Heart right ventricle (tissue), 16 donors: Measurements from ENCODE around the gene OR4X1. TPM values are rescaled to one million over a fixed set of nuclear protein-coding genes. Genes with fewer than 3 reads are reported as not detected.
"Not testable (repeated sequence)": the region's sequence is repeated elsewhere in the genome, so short reads cannot be mapped to it uniquely, and the experiment has no call there.

Experiments
- ATAC-seq, 8 donors: fragments of 200-7000 bp; cut with Tn5 transposase; one replicate each; pipeline ENCODE4 v1.9.1; 2020; ENCODE audit warnings: mild to moderate bottlenecking in 8 of 8, moderate library complexity in 8 of 8, moderate number of reproducible peaks in 1 of 8
- DNase-seq, 2 donors: peaks; one replicate each; pipeline ENCODE4 v3.0.0-alpha.2; 2020
- H3K27ac ChIP-seq, 10 donors: fragments of 200-600 bp; sonication (generic) in 2 of 10; one replicate each; pipeline versions ENCODE4 v1.5.0 to v1.8.0; 2020 to 2022; ENCODE audit warnings: mild to moderate bottlenecking in 3 of 10
- H3K27me3 ChIP-seq, 7 donors: fragments of 200-600 bp; one replicate each; pipeline ENCODE4 v1.8.0; 2021 to 2022; ENCODE audit warnings: mild to moderate bottlenecking in 2 of 7
- H3K36me3 ChIP-seq, 9 donors: fragments of 200-600 bp; sonication (generic) in 1 of 9; one replicate each; pipeline versions ENCODE4 v1.5.0 to v1.8.0; 2020 to 2022; ENCODE audit warnings: mild to moderate bottlenecking in 2 of 9
- H3K4me1 ChIP-seq, 9 donors: fragments of 200-600 bp; sonication (generic) in 1 of 9; one replicate each; pipeline versions ENCODE4 v1.5.0 to v1.8.0; 2020 to 2022; ENCODE audit warnings: mild to moderate bottlenecking in 4 of 9
- H3K4me3 ChIP-seq, 10 donors: fragments of 200-600 bp; sonication (generic) in 2 of 10; one replicate each; pipeline versions ENCODE4 v1.5.0 to v1.8.0; 2020 to 2022; ENCODE audit warnings: mild to moderate bottlenecking in 7 of 10, moderate library complexity in 2 of 10
- H3K9me3 ChIP-seq, 11 donors: fragments of 200-600 bp in 10 of 11; sonication (generic) in 2 of 11; one replicate each; pipeline versions ENCODE4 v1.5.0 to v1.8.0; 2013 to 2022; ENCODE audit warnings: mild to moderate bottlenecking in 2 of 11, control low read depth in 1 of 11, moderate library complexity in 1 of 11
- WGBS, 2 donors: extraction: QIAGEN DNeasy Blood & Tissue Kit; methylation state at CpG; one replicate each; pipeline ENCODE4 v1.1.7; 2013; ENCODE audit warnings: inconsistent platforms in 1 of 2; 5-methylcytosine and 5-hydroxymethylcytosine counted together
- intact Hi-C, 10 donors: fragments of 100-400 bp; cut with DNase I; formaldehyde crosslinking; loops; one replicate each; pipeline versions ENCODE4 v1.11.1 to v1.14.2; 2022
- long read RNA-seq, 3 donors: library from polyadenylated mRNA; unstranded; transcript quantifications; one replicate each; pipeline ENCODE4 v2.0.0, GENCODE V29; 2020 to 2021
- polyA plus RNA-seq, 2 donors: library from polyadenylated mRNA; stranded (reverse); fragments of 200-250 nt; gene quantifications; one replicate each; pipeline ENCODE4 v1.2.3, GENCODE V29; 2013
- total RNA-seq, 10 donors: library from RNA; stranded (reverse); fragmentation: NEBNext Ultra II Directional in 3 of 10; extraction: Animal tissue kit (Norgen Biotek cat#: 25700) in 3 of 10; gene quantifications; one replicate each; pipeline versions ENCODE4 v1.2.1 to v1.2.4, GENCODE V29; 2021 to 2023
- TF ChIP-seq, protein P1 (sequence below), 9 donors: fragments of 200-600 bp; sonication (generic) in 2 of 9; IDR thresholded peaks; one replicate each; pipeline versions ENCODE4 v1.5.0 to v1.8.0; 2021 to 2022; ENCODE audit warnings: antibody characterized with exemption in 9 of 9, mild to moderate bottlenecking in 5 of 9, moderate library complexity in 1 of 9
- donor health status: Arrhythmogenic right ventricular cardiomyopathy.
- donor health status: ischemic (EF 13 %, LVEDD 7.1; RV severe dilation, severe dysfunction).
- donor health status: healthy with polysubstance abuse.
- donor health status: DM: no; HTN: yes; CAD: no.
- donor health status: DM: no; HTN: no; CAD: no.
- donor health status: ischemic (EF 25% LVEDD 6.9; RV normal size, moderate dysfunction).
- donor health status: ischemic (EF 25% LVEDD 5.7; RV mildly dilated, moderate dysfunction).
- donor health status: healthy.
- donor health status: DM: yes; HTN: yes; CAD: no.
- donor health status: Ischemic cardiomyopathy.
- donor health status: ischemic (EF 35%, LVEDD 5.7; RV mildly dilated, moderate dysfunction).
- donor health status: nonischemic (EF 11% LVEDD 7.7; RV severe dilation, severe dysfunction).
- donor health status: DM: yes; HTN: yes; CAD: no.
- donor health status: PGD.
- donor health status: ischemic (EF 29% LVEDD 5.4; RV normal size, mild dysfunction).
- donor health status: nonischemic (EF 23%, LVEDD 6.1; RV moderate dilation, normal function).

OR4X1 gene, protein sequence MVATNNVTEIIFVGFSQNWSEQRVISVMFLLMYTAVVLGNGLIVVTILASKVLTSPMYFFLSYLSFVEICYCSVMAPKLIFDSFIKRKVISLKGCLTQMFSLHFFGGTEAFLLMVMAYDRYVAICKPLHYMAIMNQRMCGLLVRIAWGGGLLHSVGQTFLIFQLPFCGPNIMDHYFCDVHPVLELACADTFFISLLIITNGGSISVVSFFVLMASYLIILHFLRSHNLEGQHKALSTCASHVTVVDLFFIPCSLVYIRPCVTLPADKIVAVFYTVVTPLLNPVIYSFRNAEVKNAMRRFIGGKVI
- not detected for total RNA-seq
- polyA plus RNA-seq = not detected
- long read RNA-seq, donor 1 = 0 reads
- long read RNA-seq, donor 2 = 0 reads
- long read RNA-seq, donor 3 = 0 reads

DNA sequence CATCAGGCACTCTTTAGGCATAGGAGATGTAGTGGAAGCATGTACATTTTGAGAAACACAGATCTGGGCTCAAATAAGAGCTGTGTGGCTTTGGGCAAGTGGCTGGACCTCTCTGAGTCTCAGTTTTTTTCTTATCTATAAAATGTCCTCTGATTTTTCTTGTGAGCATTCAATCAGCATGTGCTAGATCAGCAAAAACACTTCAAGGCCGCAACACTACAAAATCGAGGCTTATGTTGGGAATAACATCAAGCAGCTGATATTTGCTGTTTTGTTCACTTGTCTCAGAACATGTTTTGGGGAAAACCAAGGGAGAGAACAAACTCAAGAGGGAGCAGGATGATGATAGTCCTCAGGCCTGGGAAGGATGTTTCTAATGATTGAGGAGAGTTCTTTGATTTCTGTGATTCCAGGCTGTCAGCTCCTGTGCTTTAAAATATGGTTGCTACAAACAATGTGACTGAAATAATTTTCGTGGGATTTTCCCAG lies at the start of gene OR4X1:
Gene OR4X1, plus strand, starts transcription at position 439 of the 489 bp plus-strand sequence. Its CDS starts 0 bp downstream, at position 439.
- 30 to 33% methylated on average over 3 of the region's 3 CpGs for WGBS, 2 donors
- Histone ChIP-seq H3K27ac (no peak within 1 kb of the TSS), H3K4me3 (no peak within 1 kb of the TSS), H3K27me3 (no peaks in the 10 kb centered on the region), H3K36me3 (no peaks in the 10 kb centered on the region), H3K4me1 (no peaks in the 10 kb centered on the region), H3K9me3 (peaks cover 0 to 3% (median 0%) of the 10 kb centered on the region in 11 donors)
- TF ChIP-seq, protein P1, sequence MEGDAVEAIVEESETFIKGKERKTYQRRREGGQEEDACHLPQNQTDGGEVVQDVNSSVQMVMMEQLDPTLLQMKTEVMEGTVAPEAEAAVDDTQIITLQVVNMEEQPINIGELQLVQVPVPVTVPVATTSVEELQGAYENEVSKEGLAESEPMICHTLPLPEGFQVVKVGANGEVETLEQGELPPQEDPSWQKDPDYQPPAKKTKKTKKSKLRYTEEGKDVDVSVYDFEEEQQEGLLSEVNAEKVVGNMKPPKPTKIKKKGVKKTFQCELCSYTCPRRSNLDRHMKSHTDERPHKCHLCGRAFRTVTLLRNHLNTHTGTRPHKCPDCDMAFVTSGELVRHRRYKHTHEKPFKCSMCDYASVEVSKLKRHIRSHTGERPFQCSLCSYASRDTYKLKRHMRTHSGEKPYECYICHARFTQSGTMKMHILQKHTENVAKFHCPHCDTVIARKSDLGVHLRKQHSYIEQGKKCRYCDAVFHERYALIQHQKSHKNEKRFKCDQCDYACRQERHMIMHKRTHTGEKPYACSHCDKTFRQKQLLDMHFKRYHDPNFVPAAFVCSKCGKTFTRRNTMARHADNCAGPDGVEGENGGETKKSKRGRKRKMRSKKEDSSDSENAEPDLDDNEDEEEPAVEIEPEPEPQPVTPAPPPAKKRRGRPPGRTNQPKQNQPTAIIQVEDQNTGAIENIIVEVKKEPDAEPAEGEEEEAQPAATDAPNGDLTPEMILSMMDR (IDR thresholded peaks at IDR 0.05) = no peak
- intact Hi-C loops = no loop called here
- no peak for DNase-seq
- no peak for ATAC-seq

DNA sequence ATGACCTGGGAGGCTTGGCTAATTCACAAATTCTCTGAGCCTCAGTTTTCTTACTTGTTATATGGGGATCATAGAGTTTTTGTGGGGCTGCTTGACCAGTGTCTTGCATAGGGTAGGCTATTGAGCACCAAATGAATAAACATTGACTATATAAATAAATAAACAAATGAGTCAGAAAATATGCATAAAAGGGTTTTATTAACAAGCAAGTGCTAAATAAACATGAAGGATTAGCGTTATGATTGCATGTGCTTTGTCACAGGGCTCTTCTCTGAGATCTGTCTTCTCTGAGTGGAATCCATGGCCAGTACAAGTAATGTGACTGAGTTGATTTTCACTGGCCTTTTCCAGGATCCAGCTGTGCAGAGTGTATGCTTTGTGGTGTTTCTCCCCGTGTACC lies 47.2 kb upstream of the OR4X1 start, which contains the start of gene OR4B1:
Gene OR4B1, plus strand, starts transcription at position 301 of the 400 bp plus-strand sequence. Its CDS starts 0 bp downstream, at position 301.
- no peak for DNase-seq
- no peaks in the 10 kb centered on the region for H3K4me1 ChIP-seq
- H3K27me3 ChIP-seq = no peaks in the 10 kb centered on the region
- no peak within 1 kb of the TSS for H3K27ac ChIP-seq
- H3K4me3 ChIP-seq = no peak within 1 kb of the TSS
- H3K36me3 ChIP-seq = no peaks in the 10 kb centered on the region
- WGBS, 2 donors = 48 to 71% methylated on average over 2 of the region's 2 CpGs
- H3K9me3 ChIP-seq = no peaks in the 10 kb centered on the region
- no peak for ATAC-seq
- intact Hi-C loops = no loop called here
- TF ChIP-seq, protein P1 (IDR thresholded peaks at IDR 0.05) = no peak

DNA sequence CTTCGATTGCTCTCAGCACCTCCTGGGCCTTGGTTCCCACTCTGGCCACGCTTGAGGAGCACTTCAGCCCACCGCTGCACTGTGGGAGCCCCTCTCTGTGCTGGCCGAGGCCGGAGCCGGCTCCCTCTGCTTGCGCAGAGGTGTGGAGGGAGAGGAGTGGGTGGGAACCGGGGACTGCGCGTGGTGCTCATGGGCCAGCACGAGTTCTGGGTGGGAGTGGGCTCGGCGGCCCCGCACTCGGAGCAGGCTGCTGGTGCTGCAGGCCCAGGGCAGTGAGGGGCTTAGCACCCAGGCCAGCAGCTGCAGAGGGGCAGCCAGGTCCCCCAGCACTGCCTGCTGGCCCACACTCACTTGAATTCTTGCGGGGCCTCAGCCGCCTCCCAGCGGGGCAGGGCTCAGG lies 34.9 kb upstream of the OR4X1 start:
- TF ChIP-seq, protein P1 (IDR thresholded peaks at IDR 0.05) = no peak
- 79 to 80% methylated on average over 18 of the region's 18 CpGs for WGBS, 2 donors

DNA sequence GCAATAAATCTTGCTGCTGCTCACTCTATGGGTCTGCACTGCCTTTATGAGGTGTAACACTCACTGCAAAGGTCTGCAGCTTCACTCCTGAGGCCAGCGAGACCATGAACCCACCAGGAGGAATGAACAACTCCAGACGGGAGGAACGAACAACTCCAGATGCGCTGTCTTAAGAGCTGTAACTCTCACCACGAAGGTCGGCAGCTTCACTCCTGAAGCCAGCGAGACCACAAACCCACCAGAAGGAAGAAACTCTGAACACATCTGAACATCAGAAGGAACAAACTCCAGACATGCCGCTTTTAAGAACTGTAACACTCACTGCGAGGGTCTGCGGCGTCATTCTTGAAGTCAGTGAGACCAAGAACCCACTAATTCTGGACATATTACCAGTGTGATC lies 33.6 kb upstream of the OR4X1 start:
- H3K27me3 ChIP-seq, ATAC-seq, DNase-seq, intact Hi-C loops, H3K4me3 ChIP-seq, H3K4me1 ChIP-seq, H3K36me3 ChIP-seq, H3K27ac ChIP-seq: not testable (repeated sequence)
- 84 to 90% methylated on average over 11 of the region's 11 CpGs for WGBS, 2 donors
- H3K9me3 ChIP-seq = peaks cover 0 to 23% (median 0%) of the 10 kb centered on the region in 11 donors

More for the DNA sequence above, 34.9 kb upstream of the OR4X1 start:
- Histone ChIP-seq H3K4me1 (no peaks in the 10 kb centered on the region), H3K36me3 (no peaks in the 10 kb centered on the region), H3K27me3 (no peaks in the 10 kb centered on the region), H3K4me3 (no peak overlapping the region), H3K9me3 (peaks cover 0 to 23% (median 0%) of the 10 kb centered on the region in 11 donors), H3K27ac (no peak overlapping the region)
- intact Hi-C loops = no loop called here
- DNase-seq = no peak
- ATAC-seq = no peak

DNA sequence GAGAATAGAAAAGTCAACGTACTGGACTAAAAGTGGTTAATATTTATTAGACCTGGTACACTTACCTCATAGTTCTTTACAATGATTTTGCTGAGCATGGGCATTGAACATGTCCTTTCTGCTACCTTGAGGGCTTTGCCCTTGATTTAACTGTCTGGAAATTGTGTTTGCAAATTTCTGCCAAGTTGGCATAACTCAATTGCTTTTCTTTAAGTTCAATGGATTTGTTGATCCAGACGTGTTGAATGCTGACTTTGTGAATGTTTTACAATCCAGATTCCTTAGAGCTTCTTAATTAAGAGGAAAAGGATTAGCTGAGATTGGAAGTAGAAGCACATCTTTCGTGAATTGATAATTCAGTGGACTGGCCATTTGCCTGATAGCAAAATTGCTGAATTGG lies 25.9 kb upstream of the OR4X1 start:
- TF ChIP-seq, protein P1 (IDR thresholded peaks at IDR 0.05) = no peak
- intact Hi-C loops = no loop called here
- no peak for DNase-seq
- H3K36me3 ChIP-seq = no peaks in the 10 kb centered on the region
- ATAC-seq = no peak
- no peak overlapping the region for H3K4me3 ChIP-seq
- H3K27ac ChIP-seq = no peak overlapping the region
- H3K4me1 ChIP-seq = no peaks in the 10 kb centered on the region
- peaks cover 0 to 5% (median 0%) of the 10 kb centered on the region in 11 donors for H3K9me3 ChIP-seq
- 30 to 33% methylated on average over 3 of the region's 3 CpGs for WGBS, 2 donors
- H3K27me3 ChIP-seq = no peaks in the 10 kb centered on the region
